SK-N-DZ (cell line): ENCODE measurements around the gene CDK2AP2. TPM values are rescaled to one million over a fixed set of nuclear protein-coding genes. Genes with fewer than 3 reads are reported as not detected.
A peak's percentile ranks its signal among the peaks of the same experiment; 100 is the strongest.
"Not testable (repeated sequence)": the region's sequence is repeated elsewhere in the genome, so short reads cannot be mapped to it uniquely, and the experiment has no call there.

Experiments
- DNase-seq: peaks from one replicate; pipeline ENCODE4 v3.0.0-alpha.2; 2015; ENCODE audit warnings: low spot score
- polyA plus RNA-seq, 2 experiments: library from polyadenylated mRNA; depleted of rRNA; stranded (reverse); fragments of >200 nt; gene quantifications; 2 replicates each; pipeline ENCODE4 v1.2.3, GENCODE V29; 2014

CDK2AP2 gene
- polyA plus RNA-seq (2014; cell fraction: cytosol; rRNA removed): 30.6 and 31.7 TPM in 2 replicates
- polyA plus RNA-seq (2014; cell fraction: nucleus; rRNA removed): 18.5 and 37.4 TPM in 2 replicates

GRCh38 chr11:67507864-67508485 is at the start of gene CDK2AP2:
Gene CDK2AP2 (minus strand): TSS chr11:67508162. CDS start chr11:67508082, 80 bp downstream.
- peak; percentile 99 for DNase-seq

- DNase-seq: no peak
Measured at GRCh38 chr11:67556244-67556643, 48.3 kb upstream of the CDK2AP2 start.

- DNase-seq: not testable (repeated sequence)
Measured at GRCh38 chr11:67551697-67552096, 43.7 kb upstream of the CDK2AP2 start.

- DNase-seq: no peak
Measured at GRCh38 chr11:67551127-67551526, 43.2 kb upstream of the CDK2AP2 start.

- no peak for DNase-seq
Measured at GRCh38 chr11:67548555-67549110, 40.7 kb upstream of the CDK2AP2 start.

GRCh38 chr11:67548112-67548511 is 40.1 kb upstream of the CDK2AP2 start:
- DNase-seq: not testable (repeated sequence)

GRCh38 chr11:67545280-67545679 is 37.3 kb upstream of the CDK2AP2 start:
- DNase-seq: peak; percentile 29

GRCh38 chr11:67544616-67545242 is 36.8 kb upstream of the CDK2AP2 start:
- DNase-seq: no peak

- no peak for DNase-seq
Measured at GRCh38 chr11:67543585-67543984, 35.6 kb upstream of the CDK2AP2 start.

- no peak for DNase-seq
Measured at GRCh38 chr11:67542971-67543370, 35.0 kb upstream of the CDK2AP2 start.

- no peak for DNase-seq
Measured at GRCh38 chr11:67542169-67542568, 34.2 kb upstream of the CDK2AP2 start.

- DNase-seq: no peak
Measured at GRCh38 chr11:67541198-67541597, 33.2 kb upstream of the CDK2AP2 start.

- no peak for DNase-seq
Measured at GRCh38 chr11:67539550-67539949, 31.6 kb upstream of the CDK2AP2 start.

GRCh38 chr11:67538823-67539505 is 31.0 kb upstream of the CDK2AP2 start:
- no peak for DNase-seq

GRCh38 chr11:67538306-67538705 is 30.3 kb upstream of the CDK2AP2 start:
- no peak for DNase-seq

GRCh38 chr11:67535561-67535960 is 27.6 kb upstream of the CDK2AP2 start:
- no peak for DNase-seq

- no peak for DNase-seq
Measured at GRCh38 chr11:67534070-67534679, 26.2 kb upstream of the CDK2AP2 start.

- no peak for DNase-seq
Measured at GRCh38 chr11:67532889-67533288, 24.9 kb upstream of the CDK2AP2 start.

GRCh38 chr11:67530282-67530592 is 22.3 kb upstream of the CDK2AP2 start:
- DNase-seq: no peak

GRCh38 chr11:67528376-67528775 is 20.4 kb upstream of the CDK2AP2 start:
- no peak for DNase-seq

GRCh38 chr11:67525275-67525976 is 17.5 kb upstream of the CDK2AP2 start:
- DNase-seq: no peak

GRCh38 chr11:67524480-67524808 is 16.5 kb upstream of the CDK2AP2 start:
- no peak for DNase-seq
